ENCODE measurements around the gene AKR7A3. TPM values are rescaled to one million over a fixed set of nuclear protein-coding genes. Genes with fewer than 3 reads are reported as not detected.

The AKR7A3 gene
- total and polyA plus RNA-seq, 9 of the 15 experiments (the other 6 are each of a cell fraction or from before 2014, with no cell fraction given): 0.04 to 1.5 (median 0.44) TPM; not detected in 1

DNA sequence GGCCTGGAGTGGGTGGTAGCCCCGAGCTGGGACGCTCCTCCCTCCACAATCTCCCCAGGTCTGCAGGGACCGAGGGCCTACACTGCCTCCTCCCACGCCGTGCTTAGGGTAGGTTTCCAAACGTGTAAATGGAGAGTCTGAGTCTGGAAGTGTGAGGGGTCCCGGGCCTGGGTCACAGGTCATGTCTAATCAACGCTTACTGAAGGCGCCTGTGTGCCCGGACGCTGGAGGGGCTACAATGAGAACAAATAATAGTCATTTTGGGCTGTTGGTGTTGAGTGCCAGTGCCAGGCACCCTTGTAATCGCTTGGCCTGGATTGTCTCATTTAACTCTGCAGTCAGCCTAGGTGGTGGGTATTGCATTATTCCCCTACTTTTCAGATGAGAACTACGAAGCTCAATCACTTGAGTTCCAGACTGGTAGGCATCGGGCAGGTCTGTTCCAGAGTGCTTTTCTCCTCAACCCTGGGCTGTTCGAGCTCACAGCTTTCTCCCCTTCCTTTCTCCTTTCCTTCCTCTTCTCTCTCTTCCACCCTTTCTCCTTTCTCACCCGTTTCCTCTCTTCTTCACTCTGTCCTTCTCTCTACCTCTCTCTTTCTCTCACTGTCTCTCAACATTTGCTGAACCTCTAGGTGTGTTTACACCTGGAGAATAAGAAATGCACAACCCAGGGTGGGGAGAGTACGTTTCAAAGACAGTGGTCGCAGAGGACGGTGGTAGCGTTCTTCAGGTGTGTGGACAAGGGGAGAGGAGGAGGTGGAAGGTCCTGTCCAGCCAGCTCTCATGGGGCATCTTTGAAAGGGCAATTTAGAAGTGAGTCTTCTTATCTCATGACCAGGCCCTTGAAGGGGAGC is 24.4 kb upstream of the AKR7A3 start (continued):
- TF ChIP-seq, protein P1, sequence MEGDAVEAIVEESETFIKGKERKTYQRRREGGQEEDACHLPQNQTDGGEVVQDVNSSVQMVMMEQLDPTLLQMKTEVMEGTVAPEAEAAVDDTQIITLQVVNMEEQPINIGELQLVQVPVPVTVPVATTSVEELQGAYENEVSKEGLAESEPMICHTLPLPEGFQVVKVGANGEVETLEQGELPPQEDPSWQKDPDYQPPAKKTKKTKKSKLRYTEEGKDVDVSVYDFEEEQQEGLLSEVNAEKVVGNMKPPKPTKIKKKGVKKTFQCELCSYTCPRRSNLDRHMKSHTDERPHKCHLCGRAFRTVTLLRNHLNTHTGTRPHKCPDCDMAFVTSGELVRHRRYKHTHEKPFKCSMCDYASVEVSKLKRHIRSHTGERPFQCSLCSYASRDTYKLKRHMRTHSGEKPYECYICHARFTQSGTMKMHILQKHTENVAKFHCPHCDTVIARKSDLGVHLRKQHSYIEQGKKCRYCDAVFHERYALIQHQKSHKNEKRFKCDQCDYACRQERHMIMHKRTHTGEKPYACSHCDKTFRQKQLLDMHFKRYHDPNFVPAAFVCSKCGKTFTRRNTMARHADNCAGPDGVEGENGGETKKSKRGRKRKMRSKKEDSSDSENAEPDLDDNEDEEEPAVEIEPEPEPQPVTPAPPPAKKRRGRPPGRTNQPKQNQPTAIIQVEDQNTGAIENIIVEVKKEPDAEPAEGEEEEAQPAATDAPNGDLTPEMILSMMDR (IDR thresholded peaks at IDR 0.05 in 2 of 3, conservative IDR thresholded peaks at IDR 0.05 in 1 of 3; ENCODE audit: insufficient read depth in 2 of 3, low read depth in 1 of 3, low read length in 3 of 3): no peak
- no peak for TF ChIP-seq ZBTB8A (IDR thresholded peaks at IDR 0.05; ENCODE audit: partially characterized antibody)
- TF ChIP-seq LARP7 (IDR thresholded peaks at IDR 0.05): 0 out of 2 replicates have a peak, but pooled peaks have one; percentile 63

- Histone ChIP-seq H3K27me3 (ENCODE audit: control insufficient read depth in 2 of 2, insufficient read depth in 2 of 2, low read length in 2 of 2) (no peaks in the 10 kb centered on the region), H3K4me1 (replicated peaks in 1 of 2; ENCODE audit: control insufficient read depth in 2 of 2, insufficient read depth in 2 of 2, low read length in 2 of 2) (peaks cover 49 to 70% of the 10 kb centered on the region in 2 experiments), H3K9ac (ENCODE audit: insufficient read depth in 1 of 2, low read depth in 2 of 2, low read length in 2 of 2) (peak within 1 kb of the TSS; percentile 95 to 97), H3K4me3 (peak within 1 kb of the TSS; percentile 77), H3K36me3 (ENCODE audit: control insufficient read depth, insufficient read depth, low read length) (peaks cover 41% of the 10 kb centered on the region), H3K79me2 (ENCODE audit: control insufficient read depth, insufficient read depth, low read length) (peaks cover 60% of the 10 kb centered on the region), H3K9me3 (replicated peaks; ENCODE audit: control insufficient read depth, insufficient read depth, low read depth, low read length) (no peaks in the 10 kb centered on the region), H3K27ac (ENCODE audit: extremely low read depth, low read depth, low read length) (peak within 1 kb of the TSS; percentile 97), H3K4me2 (ENCODE audit: insufficient read depth, low read length) (peak within 1 kb of the TSS; percentile 91), H3K9me1 (ENCODE audit: control insufficient read depth, insufficient read depth, low read length) (peaks cover 2% of the 10 kb centered on the region), H4K20me1 (replicated peaks; ENCODE audit: control insufficient read depth, insufficient read depth, low read length) (peaks cover 13% of the 10 kb centered on the region), H2AFZ (ENCODE audit: low read depth, low read length) (peak within 1 kb of the TSS; percentile 90)
- DNase-seq (ENCODE audit: extremely low read depth in 1 of 4, low spot score in 3 of 4) (peak; percentile 97 to 99 (median 99)), ATAC-seq (peak; percentile 86), FAIRE-seq (peak; percentile 63)
- POLR2A ChIA-PET: interaction anchor here (0.6 to 4.0 kb wide), 14 partner anchors 8 to 339 kb away, joined by 3 to 21 read pairs (median 4); partner anchors contain the start of genes EMC1 and MRTO4
- in situ Hi-C loops (cut with MboI) (no loop called here), intact Hi-C loops (cut with micrococcal nuclease) (loop anchor here (5.0 kb wide), 1 partner anchor 60 kb away; the partner anchor contains the start of genes EMC1 and MRTO4)
- WGBS (ENCODE audit: insufficient coverage, low coverage, missing lambda C conversion rate): under 1% methylated on average over 90 of the region's 105 CpGs
- no TSS peak for BruUV-seq (replicated peaks)
- CTCF ChIA-PET (ENCODE audit: low intra/inter-chr PET ratio): no interaction called here
- TF ChIP-seq, protein P2, sequence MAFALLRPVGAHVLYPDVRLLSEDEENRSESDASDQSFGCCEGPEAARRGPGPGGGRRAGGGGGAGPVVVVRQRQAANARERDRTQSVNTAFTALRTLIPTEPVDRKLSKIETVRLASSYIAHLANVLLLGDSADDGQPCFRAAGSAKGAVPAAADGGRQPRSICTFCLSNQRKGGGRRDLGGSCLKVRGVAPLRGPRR (CRISPR knock-in tag; IDR thresholded peaks at IDR 0.05): no peak
- no peak for TF ChIP-seq MEF2A (IDR thresholded peaks at IDR 0.05; ENCODE audit: control insufficient read depth, low read depth, low read length)
- TF ChIP-seq TEAD2 (tag; IDR thresholded peaks at IDR 0.05): no peak
- no peak for TF ChIP-seq SAFB2 (IDR thresholded peaks at IDR 0.05; ENCODE audit: borderline replicate concordance, low read depth, low read length, severe bottlenecking)
- TF ChIP-seq, protein P3, sequence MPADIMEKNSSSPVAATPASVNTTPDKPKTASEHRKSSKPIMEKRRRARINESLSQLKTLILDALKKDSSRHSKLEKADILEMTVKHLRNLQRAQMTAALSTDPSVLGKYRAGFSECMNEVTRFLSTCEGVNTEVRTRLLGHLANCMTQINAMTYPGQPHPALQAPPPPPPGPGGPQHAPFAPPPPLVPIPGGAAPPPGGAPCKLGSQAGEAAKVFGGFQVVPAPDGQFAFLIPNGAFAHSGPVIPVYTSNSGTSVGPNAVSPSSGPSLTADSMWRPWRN (IDR thresholded peaks at IDR 0.05; ENCODE audit: low read depth): no peak
- 0 out of 2 replicates have a peak, but pooled peaks have one; percentile 15 for TF ChIP-seq ZNF444 (CRISPR knock-in tag; IDR thresholded peaks at IDR 0.05)
- TF ChIP-seq SNAPC5 (CRISPR knock-in tag; IDR thresholded peaks at IDR 0.05): no peak
- TF ChIP-seq SOX6 (IDR thresholded peaks at IDR 0.05): 0 out of 2 replicates have a peak, but pooled peaks have one; percentile 9
- TF ChIP-seq SUPT5H (IDR thresholded peaks at IDR 0.05): peak; percentile 87
- no peak for TF ChIP-seq ZNF121 (CRISPR knock-in tag; conservative IDR thresholded peaks at IDR 0.05)
- TF ChIP-seq SMARCA5 (IDR thresholded peaks at IDR 0.05): no peak
These were observed 23.6 kb upstream of the AKR7A3 start, which contains the start of the genes AKR7A2 and SLC66A1 for GRCh38 chr1:19311931-19312781. TSS of gene AKR7A2 (minus strand) at chr1:19312144. CDS start at chr1:19312124, 20 bp downstream. TSS of gene SLC66A1 (plus strand) at chr1:19312326. CDS start at chr1:19317678, 5,352 bp downstream.

Measured in K562 (cell line).